Smooth muscle cell (in vitro differentiated cells): Measurements from ENCODE around the gene AGAP1. TPM values are rescaled to one million over a fixed set of nuclear protein-coding genes. Genes with fewer than 3 reads are reported as not detected.

Experiments
- DNase-seq: peaks from one replicate; lab custom pipeline; 2025; ENCODE audit not compliant: unreplicated experiment; lab: John Stamatoyannopoulos, UW
- H2AFZ ChIP-seq: fragments of 200-600 bp; sonication (generic); 2 replicates; pipeline ENCODE4 v1.6.0; 2016; ENCODE audit warnings: antibody characterized with exemption, low read depth, mild to moderate bottlenecking
- H3F3A ChIP-seq: fragments of 200-600 bp; sonication (generic); 2 replicates; pipeline ENCODE4 v1.6.0; 2017; ENCODE audit warnings: antibody characterized with exemption, low read depth
- H3K27ac ChIP-seq: fragments of 200-600 bp; sonication (generic); 2 replicates; pipeline ENCODE4 v1.5.1; 2016; ENCODE audit warnings: low read depth, mild to moderate bottlenecking
- H3K27me3 ChIP-seq: fragments of 200-600 bp; sonication (generic); 2 replicates; pipeline ENCODE4 v1.6.1; 2016; ENCODE audit warnings: low read depth, mild to moderate bottlenecking
- H3K36me3 ChIP-seq: fragments of 200-600 bp; sonication (generic); 2 replicates; pipeline ENCODE4 v1.5.1; 2016; ENCODE audit warnings: low read depth
- H3K4me1 ChIP-seq: fragments of 200-600 bp; sonication (generic); 2 replicates; pipeline ENCODE4 v1.5.1; 2016; ENCODE audit warnings: low read depth
- H3K4me2 ChIP-seq: fragments of 200-600 bp; sonication (generic); 2 replicates; pipeline ENCODE4 v1.6.0; 2016; ENCODE audit warnings: mild to moderate bottlenecking
- H3K4me3 ChIP-seq: fragments of 200-600 bp; sonication (generic); 2 replicates; pipeline ENCODE4 v1.5.1; 2016; ENCODE audit warnings: mild to moderate bottlenecking
- H3K79me2 ChIP-seq: fragments of 200-600 bp; sonication (generic); 2 replicates; pipeline ENCODE4 v1.6.0; 2016; ENCODE audit warnings: low read depth, mild to moderate bottlenecking
- H3K9ac ChIP-seq: fragments of 200-600 bp; sonication (generic); 2 replicates; pipeline ENCODE4 v1.6.0; 2016; ENCODE audit warnings: low read depth
- H3K9me3 ChIP-seq: fragments of 200-600 bp; sonication (generic); replicated peaks from 2 replicates; pipeline ENCODE4 v1.5.1; 2016; ENCODE audit warnings: low read depth
- H4K20me1 ChIP-seq: fragments of 200-600 bp; sonication (generic); 2 replicates; pipeline ENCODE4 v1.6.0; 2016; ENCODE audit warnings: low read depth
- CTCF ChIP-seq: fragments of 200-600 bp; sonication (generic); IDR thresholded peaks from 2 replicates; pipeline ENCODE4 v1.5.1; 2017; ENCODE audit warnings: borderline replicate concordance, mild to moderate bottlenecking, antibody characterized with exemption; ENCODE audit not compliant: insufficient read depth, poor library complexity, severe bottlenecking
- WGBS: methylation state at CpG from one replicate; pipeline ENCODE4 v1.1.7; 2016; ENCODE audit warnings: low lambda C conversion rate; 5-methylcytosine and 5-hydroxymethylcytosine counted together
- polyA plus RNA-seq: library from polyadenylated mRNA; unstranded; fragments of >200 nt; fragmentation: Nextera tagmentation; extraction: Ambion mirVana; gene quantifications from 2 replicates; pipeline ENCODE4 v1.2.1, GENCODE V29; 2016
- total RNA-seq: library from RNA; depleted of rRNA; stranded (reverse); fragments of >200 nt; gene quantifications from 2 replicates; pipeline ENCODE4 v1.2.3, GENCODE V29; 2014

The AGAP1 gene
- total and polyA plus RNA-seq, 2 experiments from 2014 or later = 3.9 to 9.8 TPM

GRCh38 chr2:236103981-236104380, 610.1 kb downstream of the AGAP1 start:
- TF ChIP-seq CTCF = no peak
- H3K27ac ChIP-seq = no peak overlapping the region
- no peaks in the 10 kb centered on the region for H3K79me2 ChIP-seq
- H3F3A ChIP-seq = no peaks in the 10 kb centered on the region
- peaks cover 8% of the 10 kb centered on the region for H3K4me1 ChIP-seq
- no peak overlapping the region for H3K4me3 ChIP-seq
- DNase-seq = no peak
- no peak overlapping the region for H2AFZ ChIP-seq
- no peak overlapping the region for H3K9ac ChIP-seq
- H4K20me1 ChIP-seq = no peaks in the 10 kb centered on the region
- H3K4me2 ChIP-seq = no peak overlapping the region
- H3K27me3 ChIP-seq = no peaks in the 10 kb centered on the region
- WGBS = 97% methylated on average over 9 of the region's 9 CpGs
- no peaks in the 10 kb centered on the region for H3K36me3 ChIP-seq
- H3K9me3 ChIP-seq = no peaks in the 10 kb centered on the region

GRCh38 chr2:236105955-236106607, 612.2 kb downstream of the AGAP1 start:
- Histone ChIP-seq H3K36me3 (no peaks in the 10 kb centered on the region), H3K27me3 (no peaks in the 10 kb centered on the region), H3K27ac (no peak overlapping the region), H3K79me2 (no peaks in the 10 kb centered on the region), H3K4me3 (no peak overlapping the region), H3K9me3 (no peaks in the 10 kb centered on the region), H3K4me1 (peaks cover 8% of the 10 kb centered on the region), H3K9ac (no peak overlapping the region), H2AFZ (no peak overlapping the region), H3K4me2 (no peak overlapping the region), H3F3A (no peaks in the 10 kb centered on the region), H4K20me1 (no peaks in the 10 kb centered on the region)
- 98% methylated on average over 16 of the region's 16 CpGs for WGBS
- no peak for DNase-seq
- TF ChIP-seq CTCF = no peak

- no peaks in the 10 kb centered on the region for H3K27me3 ChIP-seq
- no peaks in the 10 kb centered on the region for H4K20me1 ChIP-seq
- H3K9ac ChIP-seq = no peak overlapping the region
- no peak overlapping the region for H3K4me3 ChIP-seq
- peaks cover 8% of the 10 kb centered on the region for H3K4me1 ChIP-seq
- H2AFZ ChIP-seq = no peak overlapping the region
- no peak overlapping the region for H3K4me2 ChIP-seq
- no peaks in the 10 kb centered on the region for H3K36me3 ChIP-seq
- no peak for TF ChIP-seq CTCF
- no peaks in the 10 kb centered on the region for H3K79me2 ChIP-seq
- no peak for DNase-seq
- WGBS = 89% methylated on average over 10 of the region's 10 CpGs
- no peaks in the 10 kb centered on the region for H3F3A ChIP-seq
- no peak overlapping the region for H3K27ac ChIP-seq
- H3K9me3 ChIP-seq = no peaks in the 10 kb centered on the region
Measured at GRCh38 chr2:236106761-236107160, 612.9 kb downstream of the AGAP1 start.

- Histone ChIP-seq H3K79me2 (no peaks in the 10 kb centered on the region), H3K9ac (no peak overlapping the region), H3K36me3 (no peaks in the 10 kb centered on the region), H2AFZ (no peak overlapping the region), H3K27me3 (no peaks in the 10 kb centered on the region), H3K4me1 (peaks cover 8% of the 10 kb centered on the region), H3K4me3 (no peak overlapping the region), H3K27ac (no peak overlapping the region), H4K20me1 (no peaks in the 10 kb centered on the region), H3K9me3 (no peaks in the 10 kb centered on the region), H3F3A (no peaks in the 10 kb centered on the region), H3K4me2 (no peak overlapping the region)
- no peak for DNase-seq
- TF ChIP-seq CTCF = no peak
- WGBS = 95% methylated on average over 11 of the region's 11 CpGs
Measured at GRCh38 chr2:236107536-236107935, 613.7 kb downstream of the AGAP1 start.
